ENCODE measurements around the gene SOX6. TPM values are rescaled to one million over a fixed set of nuclear protein-coding genes. Genes with fewer than 3 reads are reported as not detected.
"Not testable (repeated sequence)": the region's sequence is repeated elsewhere in the genome, so short reads cannot be mapped to it uniquely, and the experiment has no call there.

The SOX6 gene
- total RNA-seq, 1 experiment from 2014 or later: 5.1 TPM

DNA sequence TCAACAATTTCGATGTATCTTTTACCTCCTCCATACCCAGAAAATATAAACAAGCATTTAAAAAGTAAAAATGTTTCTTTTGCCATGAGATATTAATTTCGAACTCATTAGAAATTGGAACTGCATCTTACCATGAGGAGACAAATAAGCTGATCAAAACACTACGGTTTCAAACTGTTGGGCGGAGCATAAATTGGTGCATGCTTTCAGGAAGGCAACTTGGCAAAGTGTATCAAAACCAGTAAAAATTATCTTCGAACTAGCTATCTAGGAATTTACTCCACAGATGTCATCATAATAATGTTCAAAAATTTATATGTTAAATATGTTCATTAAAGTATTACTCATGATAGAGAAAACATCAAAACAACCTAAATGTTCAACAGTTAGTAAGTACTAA is 21.4 kb upstream of the SOX6 start:
- TF ChIP-seq CTCF (conservative IDR thresholded peaks at IDR 0.05): no peak
- no peak for TF ChIP-seq EZH2 (IDR thresholded peaks at IDR 0.05; ENCODE audit: low read depth)
- Histone ChIP-seq H3K27me3 (ENCODE audit: insufficient read depth, low read depth) (no peaks in the 10 kb centered on the region), H3K27ac (no peak overlapping the region), H3K9me3 (ENCODE audit: insufficient read depth, low read depth) (no peaks in the 10 kb centered on the region), H3K9me2 (ENCODE audit: insufficient read depth) (no peaks in the 10 kb centered on the region), H3K79me2 (ENCODE audit: low read depth) (no peaks in the 10 kb centered on the region), H3K4me1 (replicated peaks; ENCODE audit: insufficient read depth) (no peaks in the 10 kb centered on the region), H3K4me3 (no peak overlapping the region), H3F3A (ENCODE audit: insufficient read depth, low read depth) (no peaks in the 10 kb centered on the region), H3K36me3 (ENCODE audit: low read depth) (no peaks in the 10 kb centered on the region), H2AFZ (no peak overlapping the region), H3K4me2 (no peak overlapping the region), H4K20me1 (ENCODE audit: insufficient read depth) (no peaks in the 10 kb centered on the region)
- POLR2A ChIA-PET (ENCODE audit: unreplicated experiment): no interaction called here
- intact Hi-C loops (cut with micrococcal nuclease; ENCODE audit: unreplicated experiment): no loop called here
- BruUV-seq (replicated peaks): no TSS peak
- CTCF ChIA-PET: no interaction called here
- no peak for DNase-seq

DNA sequence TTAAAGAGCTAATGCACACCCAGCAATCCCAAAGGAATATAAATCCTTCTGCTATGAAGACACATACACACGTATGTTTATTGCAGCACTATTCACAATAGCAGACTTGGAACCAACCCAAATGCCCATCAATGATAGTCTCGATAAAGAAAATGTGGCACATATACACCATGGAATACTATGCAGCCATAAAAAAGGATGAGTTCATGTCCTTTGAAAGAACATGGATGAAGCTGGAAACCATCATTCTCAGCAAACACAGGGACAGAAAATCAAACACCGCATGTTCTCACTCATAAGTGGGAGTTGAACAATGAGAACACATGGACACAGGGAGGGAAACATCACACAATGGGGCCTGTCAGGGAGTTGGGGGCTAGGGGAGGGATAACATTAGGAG is 19.3 kb upstream of the SOX6 start:
- intact Hi-C loops (cut with micrococcal nuclease; ENCODE audit: unreplicated experiment); CTCF ChIA-PET; H4K20me1 ChIP-seq (ENCODE audit: insufficient read depth); BruUV-seq (replicated peaks); H3K4me2 ChIP-seq; H3K36me3 ChIP-seq (ENCODE audit: low read depth); H2AFZ ChIP-seq; H3K79me2 ChIP-seq (ENCODE audit: low read depth); H3K27ac ChIP-seq; H3K9me2 ChIP-seq (ENCODE audit: insufficient read depth); H3K4me1 ChIP-seq (replicated peaks; ENCODE audit: insufficient read depth); H3F3A ChIP-seq (ENCODE audit: insufficient read depth, low read depth); DNase-seq; H3K9me3 ChIP-seq (ENCODE audit: insufficient read depth, low read depth); H3K27me3 ChIP-seq (ENCODE audit: insufficient read depth, low read depth); H3K4me3 ChIP-seq: not testable (repeated sequence)
- POLR2A ChIA-PET (ENCODE audit: unreplicated experiment): interaction anchor here (0.6 kb wide), 1 partner anchor 69 kb away, joined by 8 read pairs; no protein-coding TSS in a partner anchor

- BruUV-seq (replicated peaks): no TSS peak
Measured at GRCh38 chr11:16373768-16374167, 17.4 kb upstream of the SOX6 start.

More at GRCh38 chr11:16373768-16374167, 17.4 kb upstream of the SOX6 start:
- Histone ChIP-seq H3K4me1 (replicated peaks; ENCODE audit: insufficient read depth) (no peaks in the 10 kb centered on the region), H3K4me3 (no peak overlapping the region), H3K27ac (no peak overlapping the region), H4K20me1 (ENCODE audit: insufficient read depth) (no peaks in the 10 kb centered on the region), H3K36me3 (ENCODE audit: low read depth) (no peaks in the 10 kb centered on the region), H3K79me2 (ENCODE audit: low read depth) (no peaks in the 10 kb centered on the region), H2AFZ (no peak overlapping the region), H3K9me3 (ENCODE audit: insufficient read depth, low read depth) (no peaks in the 10 kb centered on the region), H3K4me2 (no peak overlapping the region), H3F3A (ENCODE audit: insufficient read depth, low read depth) (no peaks in the 10 kb centered on the region), H3K27me3 (ENCODE audit: insufficient read depth, low read depth) (no peaks in the 10 kb centered on the region), H3K9me2 (ENCODE audit: insufficient read depth) (no peaks in the 10 kb centered on the region)
- intact Hi-C loops (cut with micrococcal nuclease; ENCODE audit: unreplicated experiment): no loop called here
- no peak for DNase-seq
- POLR2A ChIA-PET (ENCODE audit: unreplicated experiment): no interaction called here
- TF ChIP-seq CTCF (conservative IDR thresholded peaks at IDR 0.05): no peak
- TF ChIP-seq EZH2 (IDR thresholded peaks at IDR 0.05; ENCODE audit: low read depth): no peak
- CTCF ChIA-PET: interaction anchor here (0.6 kb wide), 1 partner anchor 16 kb away, joined by 3 read pairs; no protein-coding TSS in a partner anchor
